BLaER1 (cell line): Measurements from ENCODE around the gene MUC21.
"Not testable (repeated sequence)": the region's sequence is repeated elsewhere in the genome, so short reads cannot be mapped to it uniquely, and the experiment has no call there.

Source experiments
- H3K27ac ChIP-seq: shearing (Covaris generic); formaldehyde crosslinking; 2 replicates; pipeline ENCODE4 v1.8.1; 2022
- H3K27me3 ChIP-seq: shearing (Covaris generic); formaldehyde crosslinking; 2 replicates; pipeline ENCODE4 v1.8.1; 2022
- H3K36me3 ChIP-seq: shearing (Covaris generic); formaldehyde crosslinking; 2 replicates; pipeline ENCODE4 v1.8.1; 2022
- H3K4me1 ChIP-seq: shearing (Covaris generic); formaldehyde crosslinking; 2 replicates; pipeline ENCODE4 v1.8.1; 2022
- H3K4me2 ChIP-seq: shearing (Covaris generic); formaldehyde crosslinking; 2 replicates; pipeline ENCODE4 v1.8.1; 2022
- H3K4me3 ChIP-seq: shearing (Covaris generic); formaldehyde crosslinking; 2 replicates; pipeline ENCODE4 v1.8.1; 2022
- H3K9ac ChIP-seq: shearing (Covaris generic); formaldehyde crosslinking; 2 replicates; pipeline ENCODE4 v1.8.1; 2022
- H3K9me3 ChIP-seq: shearing (Covaris generic); formaldehyde crosslinking; 2 replicates; pipeline ENCODE4 v1.8.1; 2022
- H4K20me1 ChIP-seq: shearing (Covaris generic); formaldehyde crosslinking; 2 replicates; pipeline ENCODE4 v1.8.1; 2022
- Cebpa-rat ChIP-seq: shearing (Covaris generic); IDR thresholded peaks from 2 replicates; pipeline ENCODE4 v1.8.1; 2022

The MUC21 gene

DNA sequence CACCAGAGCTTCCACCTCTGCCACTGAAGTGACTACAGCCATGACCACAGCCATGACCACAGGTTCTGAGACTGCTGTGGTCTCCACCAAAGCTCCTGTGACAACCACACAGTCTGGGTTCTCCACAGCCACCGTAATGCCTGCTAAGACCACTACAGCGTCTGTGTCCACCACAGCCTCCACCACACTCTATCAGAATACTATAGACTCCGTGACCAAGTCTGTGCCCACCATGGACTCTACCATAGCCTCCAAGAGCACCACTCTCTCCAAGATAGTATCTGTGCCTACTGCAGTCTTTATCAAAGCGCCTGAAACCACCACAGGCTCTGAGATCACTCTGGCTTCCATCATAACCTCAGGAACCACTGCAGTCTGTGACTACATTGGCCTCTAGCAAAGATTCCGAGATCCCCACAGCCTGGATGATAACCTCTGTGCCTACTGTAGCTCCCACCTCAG, 18.3 kb upstream of the MUC21 start:
- no peak overlapping the region for H3K9ac ChIP-seq
- no peak overlapping the region for H3K27ac ChIP-seq
- no peaks in the 10 kb centered on the region for H4K20me1 ChIP-seq
- H3K4me2 ChIP-seq, result no peak overlapping the region
- TF ChIP-seq Cebpa-rat, result no peak
- H3K4me3 ChIP-seq, result no peak overlapping the region
- no peaks in the 10 kb centered on the region for H3K27me3 ChIP-seq
- no peaks in the 10 kb centered on the region for H3K36me3 ChIP-seq
- no peaks in the 10 kb centered on the region for H3K9me3 ChIP-seq
- no peaks in the 10 kb centered on the region for H3K4me1 ChIP-seq

DNA sequence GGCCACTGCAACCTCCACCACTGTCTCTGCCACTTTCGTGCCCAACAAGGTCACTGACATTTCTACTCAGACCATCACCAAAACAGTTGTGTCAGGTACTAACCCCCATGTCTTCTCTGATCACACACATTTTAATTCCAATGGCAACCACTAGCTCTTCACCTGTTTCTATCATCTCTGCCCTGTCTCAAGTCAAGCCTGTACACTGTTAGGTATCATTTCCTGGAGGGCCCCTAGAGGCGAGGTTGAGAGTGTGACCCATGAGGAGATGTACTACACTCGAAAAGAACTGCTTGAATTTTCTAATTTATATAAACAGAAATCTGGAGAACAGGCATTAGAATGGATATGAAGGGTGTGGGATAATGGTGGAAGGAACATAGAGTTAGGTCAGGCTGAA, 17.4 kb upstream of the MUC21 start:
- H3K9ac ChIP-seq, result no peak overlapping the region
- H3K4me1 ChIP-seq, result no peaks in the 10 kb centered on the region
- no peak for TF ChIP-seq Cebpa-rat
- no peak overlapping the region for H3K4me2 ChIP-seq
- H4K20me1 ChIP-seq, result no peaks in the 10 kb centered on the region
- no peaks in the 10 kb centered on the region for H3K9me3 ChIP-seq
- H3K4me3 ChIP-seq, result no peak overlapping the region
- H3K27ac ChIP-seq, result no peak overlapping the region
- no peaks in the 10 kb centered on the region for H3K27me3 ChIP-seq
- H3K36me3 ChIP-seq, result no peaks in the 10 kb centered on the region

DNA sequence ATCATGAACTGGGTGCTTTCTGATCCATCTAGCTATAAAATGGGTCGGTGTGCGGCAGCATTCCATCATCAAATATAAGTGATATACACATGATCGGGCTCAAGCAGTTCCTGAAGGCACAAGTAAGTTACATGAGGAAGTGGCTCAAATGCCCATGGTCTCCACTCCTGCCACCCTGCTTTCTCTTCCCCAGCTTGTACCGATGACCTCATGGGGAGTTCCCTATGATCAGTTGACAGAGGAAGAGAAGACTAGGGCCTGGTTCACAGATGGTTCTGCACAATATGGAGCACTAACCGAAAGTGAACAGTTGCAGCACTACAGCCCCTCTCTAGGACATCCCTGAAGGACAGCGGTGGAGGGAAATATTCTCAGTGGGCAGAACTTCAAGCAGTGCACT, 14.3 kb upstream of the MUC21 start:
- not testable (repeated sequence) for H3K4me3 ChIP-seq, H3K27ac ChIP-seq, H3K9me3 ChIP-seq, H3K27me3 ChIP-seq, H4K20me1 ChIP-seq, H3K4me1 ChIP-seq, H3K9ac ChIP-seq, H3K36me3 ChIP-seq, H3K4me2 ChIP-seq

DNA sequence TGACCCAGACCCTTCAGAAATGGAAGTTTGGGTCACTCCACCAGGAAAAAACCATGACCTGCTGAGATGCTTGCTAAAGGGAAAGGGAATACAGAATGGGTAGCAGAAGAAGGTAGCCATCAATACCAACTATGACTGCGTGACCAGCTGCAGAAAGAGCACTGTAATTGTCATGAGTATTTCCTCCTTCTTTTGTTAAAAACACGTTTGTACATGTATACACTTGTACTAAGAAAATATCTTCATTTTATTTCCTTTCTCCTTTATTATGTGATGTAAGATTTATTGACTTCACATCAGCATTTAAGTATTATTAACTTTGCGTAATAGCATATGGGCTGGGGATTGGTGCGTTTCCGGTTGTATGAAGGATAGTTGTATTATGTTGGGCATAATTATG, 12.6 kb upstream of the MUC21 start:
- Histone ChIP-seq H3K9ac (no peak overlapping the region), H3K27ac (no peak overlapping the region), H4K20me1 (no peaks in the 10 kb centered on the region), H3K4me3 (no peak overlapping the region), H3K36me3 (no peaks in the 10 kb centered on the region), H3K4me1 (no peaks in the 10 kb centered on the region), H3K4me2 (no peak overlapping the region), H3K9me3 (no peaks in the 10 kb centered on the region), H3K27me3 (no peaks in the 10 kb centered on the region)
- no peak for TF ChIP-seq Cebpa-rat

DNA sequence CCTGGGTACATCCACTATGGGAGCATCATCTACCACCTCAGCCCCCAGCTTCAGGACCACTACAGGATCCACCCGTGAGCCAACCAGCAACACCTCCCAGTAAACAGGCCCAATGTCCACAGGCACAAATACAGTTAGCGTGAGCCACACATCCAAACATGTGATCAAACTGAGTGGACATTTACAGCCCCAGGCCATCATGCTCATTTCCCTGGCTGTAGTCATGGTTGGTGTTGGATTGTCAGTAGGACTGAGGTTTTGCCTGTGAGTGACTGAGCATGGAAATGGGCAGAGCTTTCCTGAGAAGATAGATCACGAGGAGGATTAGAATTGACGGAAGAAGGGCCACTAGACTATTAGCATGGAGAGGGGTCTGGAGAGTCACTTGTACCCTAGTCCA, 10.7 kb upstream of the MUC21 start:
- Histone ChIP-seq H3K36me3 (no peaks in the 10 kb centered on the region), H3K4me3 (no peak overlapping the region), H3K4me1 (no peaks in the 10 kb centered on the region), H3K9ac (no peak overlapping the region), H3K27ac (no peak overlapping the region), H3K4me2 (no peak overlapping the region), H3K9me3 (no peaks in the 10 kb centered on the region), H4K20me1 (no peaks in the 10 kb centered on the region), H3K27me3 (0 out of 2 replicates have a peak, but pooled peaks cover under 1% of the 10 kb centered on the region)
- TF ChIP-seq Cebpa-rat, result no peak

DNA sequence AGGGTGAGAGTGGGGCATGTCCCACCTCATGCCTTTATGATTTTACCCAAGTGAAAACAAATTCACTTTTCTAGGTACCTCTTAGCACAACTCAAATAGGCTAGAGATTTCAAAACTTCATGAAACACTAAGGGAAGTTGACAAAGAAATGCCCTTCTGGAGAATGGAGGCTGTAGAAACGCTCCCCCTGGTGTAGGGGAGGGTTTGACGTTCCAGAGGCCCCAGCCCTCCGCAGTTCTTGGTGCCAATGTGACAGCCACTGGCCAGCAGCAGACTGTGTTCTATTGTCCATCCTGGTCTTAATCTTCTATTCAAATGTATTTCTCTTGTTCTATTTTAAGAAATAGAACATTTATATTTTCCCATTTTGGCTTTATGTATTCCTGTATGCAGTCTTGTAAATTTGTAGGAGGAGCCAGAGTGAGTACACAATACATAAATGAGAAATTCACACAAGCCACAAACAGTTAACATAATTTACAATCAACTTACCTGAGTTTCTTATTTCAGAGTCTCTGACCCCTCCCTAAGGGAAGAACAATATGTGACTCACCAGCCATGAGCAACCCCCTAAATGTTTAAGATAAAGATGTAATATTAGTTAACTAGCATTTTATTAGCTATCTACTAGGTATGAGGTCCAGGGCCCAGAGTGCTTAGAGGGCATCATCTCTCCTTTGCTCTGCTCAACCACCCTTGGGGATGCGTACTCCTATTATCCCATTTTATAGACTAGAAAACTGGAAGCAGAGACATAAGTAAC, 8.8 kb upstream of the MUC21 start:
- peaks cover 7% of the 10 kb centered on the region; the same call in 1 of the 2 replicates for H3K27me3 ChIP-seq
- peaks cover 14% of the 10 kb centered on the region for H3K4me1 ChIP-seq
- H3K4me3 ChIP-seq, result no peak overlapping the region
- no peak overlapping the region for H3K27ac ChIP-seq
- TF ChIP-seq Cebpa-rat, result no peak
- no peaks in the 10 kb centered on the region for H3K36me3 ChIP-seq
- no peaks in the 10 kb centered on the region for H3K9me3 ChIP-seq
- H4K20me1 ChIP-seq, result no peaks in the 10 kb centered on the region
- H3K9ac ChIP-seq, result no peak overlapping the region
- H3K4me2 ChIP-seq, result no peak overlapping the region

DNA sequence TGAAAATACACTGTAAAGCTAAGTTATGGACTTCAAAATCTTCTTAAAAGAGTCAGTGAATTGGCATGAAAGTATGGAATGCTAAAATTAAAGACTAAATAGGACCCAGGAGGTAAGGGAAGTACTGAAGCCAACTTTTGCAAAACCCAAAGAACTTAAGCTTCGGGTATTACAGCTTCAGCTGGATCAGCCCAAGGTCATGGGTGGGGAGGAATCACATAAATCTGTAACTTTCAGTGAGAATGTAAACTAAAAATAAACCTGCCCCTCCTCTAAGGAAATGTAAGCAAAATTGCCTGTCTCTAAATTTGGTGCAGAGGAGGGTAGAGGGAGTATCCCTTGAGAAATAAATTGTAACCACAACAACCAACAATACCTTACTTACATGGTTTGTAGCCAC, 4.4 kb upstream of the MUC21 start:
- no peak overlapping the region for H3K9ac ChIP-seq

DNA sequence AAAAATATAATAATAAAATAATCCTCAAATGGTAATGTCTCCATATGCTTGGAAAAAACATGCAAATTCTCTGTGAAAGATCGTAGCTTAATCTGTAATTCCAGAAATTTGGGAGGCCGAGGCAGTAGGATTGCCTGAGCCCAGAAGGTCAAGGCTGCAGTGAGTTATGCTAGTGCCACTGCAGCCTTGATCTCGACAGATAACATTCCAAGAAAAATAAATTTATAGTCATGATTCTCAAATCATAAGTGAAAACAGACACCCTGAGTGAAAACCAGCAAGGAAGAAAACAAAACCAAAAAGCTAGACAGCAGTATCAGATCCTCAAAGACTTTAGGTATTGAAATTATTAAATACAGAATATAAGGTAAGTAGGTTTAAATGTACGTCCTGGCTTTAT, 3.8 kb upstream of the MUC21 start:
- no peaks in the 10 kb centered on the region for H4K20me1 ChIP-seq
- no peak overlapping the region for H3K4me2 ChIP-seq
- H3K9me3 ChIP-seq, result no peaks in the 10 kb centered on the region
- H3K4me1 ChIP-seq, result peaks cover 14% of the 10 kb centered on the region
- no peak for TF ChIP-seq Cebpa-rat
- no peaks in the 10 kb centered on the region for H3K36me3 ChIP-seq
- H3K27me3 ChIP-seq, result peaks cover 7% of the 10 kb centered on the region; the same call in 1 of the 2 replicates
- no peak overlapping the region for H3K4me3 ChIP-seq
- H3K27ac ChIP-seq, result no peak overlapping the region
- no peak overlapping the region for H3K9ac ChIP-seq

More for the DNA sequence above, 4.4 kb upstream of the MUC21 start:
- Histone ChIP-seq H3K4me3 (no peak overlapping the region), H3K9me3 (no peaks in the 10 kb centered on the region), H3K27ac (no peak overlapping the region), H4K20me1 (no peaks in the 10 kb centered on the region), H3K27me3 (peaks cover 7% of the 10 kb centered on the region; the same call in 1 of the 2 replicates), H3K4me2 (peak overlapping the region; percentile 46), H3K36me3 (no peaks in the 10 kb centered on the region), H3K4me1 (peaks cover 14% of the 10 kb centered on the region)
- TF ChIP-seq Cebpa-rat, result no peak

DNA sequence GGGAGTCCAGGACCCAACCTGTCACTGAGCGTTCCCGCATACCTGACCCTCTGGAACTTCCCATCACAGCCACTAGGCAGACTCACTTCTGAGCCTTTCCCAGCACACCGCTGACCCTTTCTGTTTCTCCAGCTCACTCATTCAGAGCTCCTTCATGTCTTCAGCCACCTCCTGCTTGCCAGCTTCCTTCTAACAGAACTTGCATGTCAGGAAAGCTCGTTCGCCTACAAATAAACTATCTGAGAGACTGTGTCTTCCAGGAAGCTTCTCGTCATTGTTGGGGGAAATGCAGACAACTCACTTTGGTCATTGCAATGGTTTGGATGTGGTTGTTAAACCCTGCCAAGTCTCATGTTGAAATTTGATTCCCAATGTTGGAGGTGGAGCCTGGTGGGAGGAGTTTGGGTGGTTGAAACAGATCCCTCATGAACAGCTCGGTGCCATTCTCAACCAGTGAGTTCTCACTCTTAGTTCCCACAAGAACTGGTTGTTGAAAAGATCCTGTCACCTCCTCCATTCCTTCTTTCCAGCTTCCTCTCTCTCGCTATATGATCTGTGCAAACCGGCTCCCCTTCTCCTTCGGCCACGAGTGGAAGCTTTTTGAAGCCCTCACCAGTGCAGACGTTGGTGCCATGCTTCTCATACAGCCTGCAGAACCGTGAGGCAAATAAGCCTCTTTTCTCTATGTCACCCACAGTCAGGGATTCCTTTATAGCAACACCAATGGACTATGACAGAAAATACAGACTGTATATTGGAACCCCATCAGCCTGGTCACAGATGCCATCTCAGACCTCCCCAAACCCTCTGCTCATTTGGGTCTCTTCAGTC, 1.4 kb upstream of the MUC21 start:
- H3K9ac ChIP-seq, result no peak overlapping the region
- peaks cover 7% of the 10 kb centered on the region; the same call in 1 of the 2 replicates for H3K27me3 ChIP-seq
- H3K4me3 ChIP-seq, result no peak overlapping the region
- no peaks in the 10 kb centered on the region for H4K20me1 ChIP-seq
- peaks cover 14% of the 10 kb centered on the region for H3K4me1 ChIP-seq
- H3K4me2 ChIP-seq, result no peak overlapping the region
- H3K36me3 ChIP-seq, result no peaks in the 10 kb centered on the region
- TF ChIP-seq Cebpa-rat, result no peak
- no peaks in the 10 kb centered on the region for H3K9me3 ChIP-seq
- no peak overlapping the region for H3K27ac ChIP-seq

DNA sequence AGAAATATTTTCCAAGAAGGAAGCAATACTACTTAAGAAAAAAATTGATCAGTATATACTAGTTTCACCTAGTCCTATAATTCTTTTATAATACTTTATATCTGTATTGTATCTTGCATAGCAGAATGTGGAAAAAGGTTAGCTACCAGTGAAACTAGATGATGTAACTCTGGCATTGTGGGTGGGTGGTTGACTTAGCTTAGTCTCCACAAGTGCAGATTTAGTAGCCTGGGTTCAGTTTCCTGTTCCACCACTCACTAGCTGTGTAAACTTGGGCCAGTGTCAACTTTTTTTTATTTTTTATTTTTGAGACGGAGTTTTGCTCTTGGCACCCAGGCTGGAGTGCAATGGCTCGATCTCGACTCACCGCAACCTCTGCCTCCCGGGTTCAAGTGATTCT, 2.0 kb downstream of the MUC21 start:
- Histone ChIP-seq H4K20me1 (no peaks in the 10 kb centered on the region), H3K4me2 (no peak overlapping the region), H3K9me3 (no peaks in the 10 kb centered on the region), H3K4me3 (no peak overlapping the region), H3K9ac (no peak overlapping the region), H3K36me3 (no peaks in the 10 kb centered on the region), H3K27ac (no peak overlapping the region), H3K4me1 (0 out of 2 replicates have a peak, but pooled peaks cover 4% of the 10 kb centered on the region), H3K27me3 (no peaks in the 10 kb centered on the region)
- no peak for TF ChIP-seq Cebpa-rat
